GM12878 (cell line): Measurements from ENCODE around the gene HSF5.

Experiments used
- BACH1 ChIP-seq: fragments of 450-650 bp; IDR thresholded peaks from 2 replicates; pipeline ENCODE4 v1.6.1; 2017; ENCODE audit warnings: mild to moderate bottlenecking, borderline replicate concordance
- BMI1 ChIP-seq: fragments of 450-650 bp; IDR thresholded peaks from 2 replicates; pipeline ENCODE4 v1.6.1; 2016; ENCODE audit warnings: mild to moderate bottlenecking, moderate library complexity, borderline replicate concordance
- CHD1 ChIP-seq: IDR thresholded peaks from 2 replicates; pipeline ENCODE4 v1.6.1; 2012; ENCODE audit warnings: low read depth, low read length, improper control_type of control experiment
- JUND ChIP-seq: IDR thresholded peaks from 2 replicates; pipeline ENCODE4 v1.6.1; 2012; ENCODE audit warnings: low read depth, mild to moderate bottlenecking, low read length, improper control_type of control experiment, moderate library complexity
- MAX ChIP-seq: IDR thresholded peaks from 2 replicates; pipeline ENCODE4 v1.6.1; 2012; ENCODE audit warnings: low read depth, low read length, improper control_type of control experiment
- NRF1 ChIP-seq: conservative IDR thresholded peaks from 2 replicates; pipeline ENCODE4 v1.6.1; 2011; ENCODE audit warnings: mild to moderate bottlenecking, low read depth, low read length, improper control_type of control experiment
- POLR2AphosphoS5 ChIP-seq: IDR thresholded peaks from 2 replicates; pipeline ENCODE4 v1.6.1; 2011; ENCODE audit warnings: mild to moderate bottlenecking, low read length, inconsistent platforms
- RFX5 ChIP-seq: IDR thresholded peaks from 2 replicates; pipeline ENCODE4 v1.6.1; 2011; ENCODE audit warnings: low read depth, low read length, improper control_type of control experiment
- SRF ChIP-seq, 2 experiments: IDR thresholded peaks; 2 replicates each; pipeline ENCODE4 v1.6.1; 2011; ENCODE audit warnings: low read depth in 2 of 2, low read length in 2 of 2, mild to moderate bottlenecking in 1 of 2, moderate library complexity in 1 of 2
- ZNF592 ChIP-seq: fragments of 450-650 bp; IDR thresholded peaks from 2 replicates; pipeline ENCODE4 v1.6.1; 2017; ENCODE audit warnings: mild to moderate bottlenecking, moderate library complexity
- TF ChIP-seq, protein P1 (sequence below), 3 experiments: IDR thresholded peaks in 2 of 3; conservative IDR thresholded peaks in 1 of 3; 2 replicates each; pipeline ENCODE4 v1.5.1; 2011; ENCODE audit warnings: low read depth in 3 of 3, low read length in 3 of 3, mild to moderate bottlenecking in 3 of 3, control low read depth in 2 of 3, moderate library complexity in 2 of 3, inconsistent platforms in 1 of 3, mixed read lengths in 1 of 3; ENCODE audit not compliant: control insufficient read depth in 2 of 3, insufficient read depth in 1 of 3; ENCODE audit errors: extremely low read depth in 1 of 3
- TF ChIP-seq, protein P2 (sequence below): IDR thresholded peaks from 2 replicates; pipeline ENCODE4 v1.6.1; 2012; ENCODE audit warnings: improper control_type of control experiment, low read depth, low read length; ENCODE audit not compliant: insufficient replicate concordance
- TF ChIP-seq, protein P3 (sequence below): IDR thresholded peaks from 2 replicates; pipeline ENCODE4 v1.6.1; 2011; ENCODE audit warnings: low read depth, low read length, improper control_type of control experiment, borderline replicate concordance

DNA sequence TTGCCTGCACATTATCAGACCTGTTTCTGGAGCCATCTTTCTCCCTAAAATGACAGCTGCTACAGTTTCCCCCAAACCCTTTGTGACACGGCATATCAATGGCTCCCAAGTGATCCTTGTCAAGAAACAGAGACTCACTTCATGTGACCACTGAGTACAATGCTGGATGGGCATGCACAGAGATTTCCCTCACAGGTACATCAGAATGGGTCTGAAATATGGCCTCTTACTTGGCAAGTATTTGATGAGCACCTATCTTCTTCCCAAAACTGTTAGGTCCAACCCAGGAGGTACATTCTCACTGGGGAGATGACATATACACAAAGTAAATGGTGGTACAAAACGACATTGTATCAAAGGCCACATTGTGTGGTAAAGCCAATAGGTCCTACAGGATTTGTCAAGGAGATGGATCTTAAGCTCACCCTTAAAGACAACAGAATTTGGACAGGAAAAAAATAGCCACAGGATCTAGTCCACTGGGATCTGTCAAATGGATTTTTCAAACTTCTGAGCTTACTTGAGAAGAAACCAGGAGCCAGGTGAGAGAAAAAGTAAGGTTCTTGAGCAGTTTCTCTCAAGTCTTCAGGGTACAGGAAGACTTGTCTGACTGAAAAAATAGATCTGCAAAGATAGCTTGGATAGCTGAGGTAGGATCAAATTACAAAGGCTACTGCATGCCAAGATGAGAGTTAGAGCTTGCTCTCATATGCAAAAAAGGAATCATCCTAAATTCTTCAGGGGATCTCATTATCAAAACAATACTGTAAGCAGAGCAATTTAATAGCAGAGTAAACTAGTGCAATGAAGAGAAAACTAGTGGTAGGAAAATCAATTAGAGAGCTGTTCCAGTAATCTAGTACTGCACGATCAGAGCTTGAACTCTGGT, 99.7 kb downstream of the HSF5 start:
- no peak for TF ChIP-seq MAX
- TF ChIP-seq, protein P1, sequence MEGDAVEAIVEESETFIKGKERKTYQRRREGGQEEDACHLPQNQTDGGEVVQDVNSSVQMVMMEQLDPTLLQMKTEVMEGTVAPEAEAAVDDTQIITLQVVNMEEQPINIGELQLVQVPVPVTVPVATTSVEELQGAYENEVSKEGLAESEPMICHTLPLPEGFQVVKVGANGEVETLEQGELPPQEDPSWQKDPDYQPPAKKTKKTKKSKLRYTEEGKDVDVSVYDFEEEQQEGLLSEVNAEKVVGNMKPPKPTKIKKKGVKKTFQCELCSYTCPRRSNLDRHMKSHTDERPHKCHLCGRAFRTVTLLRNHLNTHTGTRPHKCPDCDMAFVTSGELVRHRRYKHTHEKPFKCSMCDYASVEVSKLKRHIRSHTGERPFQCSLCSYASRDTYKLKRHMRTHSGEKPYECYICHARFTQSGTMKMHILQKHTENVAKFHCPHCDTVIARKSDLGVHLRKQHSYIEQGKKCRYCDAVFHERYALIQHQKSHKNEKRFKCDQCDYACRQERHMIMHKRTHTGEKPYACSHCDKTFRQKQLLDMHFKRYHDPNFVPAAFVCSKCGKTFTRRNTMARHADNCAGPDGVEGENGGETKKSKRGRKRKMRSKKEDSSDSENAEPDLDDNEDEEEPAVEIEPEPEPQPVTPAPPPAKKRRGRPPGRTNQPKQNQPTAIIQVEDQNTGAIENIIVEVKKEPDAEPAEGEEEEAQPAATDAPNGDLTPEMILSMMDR (IDR thresholded peaks at IDR 0.05 in 2 of 3, conservative IDR thresholded peaks at IDR 0.05 in 1 of 3; ENCODE audit: control insufficient read depth in 2 of 3, extremely low read depth in 1 of 3, insufficient read depth in 1 of 3, low read depth in 3 of 3, low read length in 3 of 3) = no peak
- TF ChIP-seq POLR2AphosphoS5 = no peak
- TF ChIP-seq, protein P2, sequence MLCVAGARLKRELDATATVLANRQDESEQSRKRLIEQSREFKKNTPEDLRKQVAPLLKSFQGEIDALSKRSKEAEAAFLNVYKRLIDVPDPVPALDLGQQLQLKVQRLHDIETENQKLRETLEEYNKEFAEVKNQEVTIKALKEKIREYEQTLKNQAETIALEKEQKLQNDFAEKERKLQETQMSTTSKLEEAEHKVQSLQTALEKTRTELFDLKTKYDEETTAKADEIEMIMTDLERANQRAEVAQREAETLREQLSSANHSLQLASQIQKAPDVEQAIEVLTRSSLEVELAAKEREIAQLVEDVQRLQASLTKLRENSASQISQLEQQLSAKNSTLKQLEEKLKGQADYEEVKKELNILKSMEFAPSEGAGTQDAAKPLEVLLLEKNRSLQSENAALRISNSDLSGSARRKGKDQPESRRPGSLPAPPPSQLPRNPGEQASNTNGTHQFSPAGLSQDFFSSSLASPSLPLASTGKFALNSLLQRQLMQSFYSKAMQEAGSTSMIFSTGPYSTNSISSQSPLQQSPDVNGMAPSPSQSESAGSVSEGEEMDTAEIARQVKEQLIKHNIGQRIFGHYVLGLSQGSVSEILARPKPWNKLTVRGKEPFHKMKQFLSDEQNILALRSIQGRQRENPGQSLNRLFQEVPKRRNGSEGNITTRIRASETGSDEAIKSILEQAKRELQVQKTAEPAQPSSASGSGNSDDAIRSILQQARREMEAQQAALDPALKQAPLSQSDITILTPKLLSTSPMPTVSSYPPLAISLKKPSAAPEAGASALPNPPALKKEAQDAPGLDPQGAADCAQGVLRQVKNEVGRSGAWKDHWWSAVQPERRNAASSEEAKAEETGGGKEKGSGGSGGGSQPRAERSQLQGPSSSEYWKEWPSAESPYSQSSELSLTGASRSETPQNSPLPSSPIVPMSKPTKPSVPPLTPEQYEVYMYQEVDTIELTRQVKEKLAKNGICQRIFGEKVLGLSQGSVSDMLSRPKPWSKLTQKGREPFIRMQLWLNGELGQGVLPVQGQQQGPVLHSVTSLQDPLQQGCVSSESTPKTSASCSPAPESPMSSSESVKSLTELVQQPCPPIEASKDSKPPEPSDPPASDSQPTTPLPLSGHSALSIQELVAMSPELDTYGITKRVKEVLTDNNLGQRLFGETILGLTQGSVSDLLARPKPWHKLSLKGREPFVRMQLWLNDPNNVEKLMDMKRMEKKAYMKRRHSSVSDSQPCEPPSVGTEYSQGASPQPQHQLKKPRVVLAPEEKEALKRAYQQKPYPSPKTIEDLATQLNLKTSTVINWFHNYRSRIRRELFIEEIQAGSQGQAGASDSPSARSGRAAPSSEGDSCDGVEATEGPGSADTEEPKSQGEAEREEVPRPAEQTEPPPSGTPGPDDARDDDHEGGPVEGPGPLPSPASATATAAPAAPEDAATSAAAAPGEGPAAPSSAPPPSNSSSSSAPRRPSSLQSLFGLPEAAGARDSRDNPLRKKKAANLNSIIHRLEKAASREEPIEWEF = no peak
- no peak for TF ChIP-seq NRF1
- TF ChIP-seq, protein P3, sequence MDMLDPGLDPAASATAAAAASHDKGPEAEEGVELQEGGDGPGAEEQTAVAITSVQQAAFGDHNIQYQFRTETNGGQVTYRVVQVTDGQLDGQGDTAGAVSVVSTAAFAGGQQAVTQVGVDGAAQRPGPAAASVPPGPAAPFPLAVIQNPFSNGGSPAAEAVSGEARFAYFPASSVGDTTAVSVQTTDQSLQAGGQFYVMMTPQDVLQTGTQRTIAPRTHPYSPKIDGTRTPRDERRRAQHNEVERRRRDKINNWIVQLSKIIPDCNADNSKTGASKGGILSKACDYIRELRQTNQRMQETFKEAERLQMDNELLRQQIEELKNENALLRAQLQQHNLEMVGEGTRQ = no peak
- TF ChIP-seq JUND = no peak
- no peak for TF ChIP-seq RFX5
- no peak for TF ChIP-seq BACH1
- TF ChIP-seq BMI1 = no peak
- no peak for TF ChIP-seq CHD1
- TF ChIP-seq ZNF592 = no peak
- no peak for TF ChIP-seq SRF (IDR thresholded peaks at IDR 0.05; ENCODE audit: low read depth in 2 of 2, low read length in 2 of 2)
